ENCODE results near the gene GALNT16. TPM values are rescaled to one million over a fixed set of nuclear protein-coding genes. Genes with fewer than 3 reads are reported as not detected.

GALNT16 gene
- total and polyA plus RNA-seq, 3 donors from 2014 or later = 5.6 to 11.1 (median 6.3) TPM

GRCh38 chr14:69237142-69237541, 22.8 kb upstream of the GALNT16 start:
- intact Hi-C loops (cut with DNase I; ENCODE audit: low total_unique reads) = no loop called here
- TF ChIP-seq POLR2A (IDR thresholded peaks at IDR 0.05) (no peak), CTCF (IDR thresholded peaks at IDR 0.05) (no peak)
- DNase-seq = no peak
- Histone ChIP-seq H3K4me3 (no peak overlapping the region), H3K4me1 (no peaks in the 10 kb centered on the region), H3K27me3 (no peaks in the 10 kb centered on the region), H3K27ac (no peak overlapping the region), H3K9me3 (no peaks in the 10 kb centered on the region), H3K36me3 (ENCODE audit: low read depth, missing control alignments) (no peaks in the 10 kb centered on the region)
- 57 to 73% methylated on average over 1 of the region's 1 CpG for WGBS, 2 donors

- intact Hi-C loops (cut with DNase I; ENCODE audit: low total_unique reads) = no loop called here
- no peak for TF ChIP-seq CTCF (IDR thresholded peaks at IDR 0.05)
- Histone ChIP-seq H3K27ac (no peak overlapping the region), H3K4me1 (no peaks in the 10 kb centered on the region), H3K27me3 (no peaks in the 10 kb centered on the region), H3K4me3 (no peak overlapping the region), H3K9me3 (no peaks in the 10 kb centered on the region), H3K36me3 (ENCODE audit: low read depth, missing control alignments) (no peaks in the 10 kb centered on the region)
- WGBS, 2 donors = 90 to 91% methylated on average over 12 of the region's 12 CpGs
- no peak for DNase-seq
Measured at GRCh38 chr14:69237584-69237983, 22.4 kb upstream of the GALNT16 start.

- Histone ChIP-seq H3K27ac (no peak overlapping the region), H3K4me1 (no peaks in the 10 kb centered on the region), H3K4me3 (no peak overlapping the region), H3K9me3 (no peaks in the 10 kb centered on the region), H3K36me3 (ENCODE audit: low read depth, missing control alignments) (no peaks in the 10 kb centered on the region), H3K27me3 (no peaks in the 10 kb centered on the region)
- 95 to 96% methylated on average over 4 of the region's 4 CpGs for WGBS, 2 donors
- TF ChIP-seq CTCF (IDR thresholded peaks at IDR 0.05) = no peak
- TF ChIP-seq POLR2A (IDR thresholded peaks at IDR 0.05) = no peak
- no peak for DNase-seq
- intact Hi-C loops (cut with DNase I; ENCODE audit: low total_unique reads) = no loop called here
Measured at GRCh38 chr14:69238883-69239282, 21.1 kb upstream of the GALNT16 start.

- TF ChIP-seq CTCF (IDR thresholded peaks at IDR 0.05) = no peak
- no peak for TF ChIP-seq POLR2A (IDR thresholded peaks at IDR 0.05)
- Histone ChIP-seq H3K4me1 (no peaks in the 10 kb centered on the region), H3K27me3 (no peaks in the 10 kb centered on the region), H3K9me3 (no peaks in the 10 kb centered on the region), H3K36me3 (ENCODE audit: low read depth, missing control alignments) (no peaks in the 10 kb centered on the region), H3K4me3 (no peak overlapping the region), H3K27ac (no peak overlapping the region)
- 83 to 85% methylated on average over 13 of the region's 13 CpGs for WGBS, 2 donors
- intact Hi-C loops (cut with DNase I; ENCODE audit: low total_unique reads) = loop anchor here (10.0 kb wide), 2 partner anchors 124 to 214 kb away; no protein-coding TSS in a partner anchor
- DNase-seq = no peak
Measured at GRCh38 chr14:69240527-69241173, 19.3 kb upstream of the GALNT16 start.

- no peaks in the 10 kb centered on the region for H3K9me3 ChIP-seq
- no peak for TF ChIP-seq CTCF (IDR thresholded peaks at IDR 0.05)
- intact Hi-C loops (cut with DNase I; ENCODE audit: low total_unique reads) = loop anchor here (10.0 kb wide), 2 partner anchors 123 to 213 kb away; no protein-coding TSS in a partner anchor
- H3K36me3 ChIP-seq (ENCODE audit: low read depth, missing control alignments) = no peaks in the 10 kb centered on the region
- no peak overlapping the region for H3K27ac ChIP-seq
- no peak overlapping the region for H3K4me3 ChIP-seq
- H3K27me3 ChIP-seq = no peaks in the 10 kb centered on the region
- 68 to 79% methylated on average over 2 of the region's 2 CpGs for WGBS, 2 donors
- H3K4me1 ChIP-seq = no peaks in the 10 kb centered on the region
- DNase-seq = no peak
Measured at GRCh38 chr14:69241577-69241976, 18.4 kb upstream of the GALNT16 start.
